ENCODE results near the gene IRF9. TPM values are rescaled to one million over a fixed set of nuclear protein-coding genes. Genes with fewer than 3 reads are reported as not detected.
A peak's percentile ranks its signal among the peaks of the same experiment; 100 is the strongest.

IRF9 gene
- total and polyA plus RNA-seq, 2 of the 13 experiments (the other 11 are each of a cell fraction or from before 2014, with no cell fraction given): 14.9 to 49.7 TPM

DNA sequence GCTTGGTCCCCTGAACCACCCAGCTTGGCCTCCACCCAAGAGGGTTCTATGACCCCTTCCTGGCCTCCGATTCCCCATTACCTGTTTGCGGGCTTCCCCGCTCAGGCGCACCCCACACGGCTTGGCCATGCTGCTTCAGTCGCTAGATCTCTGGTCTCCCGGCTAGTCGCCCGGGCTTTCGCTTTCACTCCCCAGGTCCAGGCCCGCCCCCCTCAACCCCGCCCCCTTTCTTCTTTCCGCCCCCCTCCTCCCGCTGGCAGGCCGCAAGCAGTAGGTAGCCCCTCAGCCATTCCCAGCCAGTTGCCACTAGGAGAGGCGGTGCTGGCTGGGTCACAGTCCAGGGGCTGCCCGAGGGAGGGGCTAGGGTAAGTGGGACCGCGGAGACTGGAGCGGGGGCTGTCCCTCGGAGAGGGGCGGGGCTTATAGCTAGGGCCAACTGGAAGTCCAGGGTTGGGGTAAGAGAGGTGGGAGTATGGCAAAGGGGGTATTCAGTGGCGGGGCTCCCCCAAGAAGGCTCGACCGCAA lies 14.6 kb upstream of the IRF9 start, which contains the start of gene PSME2 (continued):
- peak; percentile 63; the same call in 1 of the 2 replicates for TF ChIP-seq IKZF5 (CRISPR knock-in tag; IDR thresholded peaks at IDR 0.05)
- TF ChIP-seq, protein P1, sequence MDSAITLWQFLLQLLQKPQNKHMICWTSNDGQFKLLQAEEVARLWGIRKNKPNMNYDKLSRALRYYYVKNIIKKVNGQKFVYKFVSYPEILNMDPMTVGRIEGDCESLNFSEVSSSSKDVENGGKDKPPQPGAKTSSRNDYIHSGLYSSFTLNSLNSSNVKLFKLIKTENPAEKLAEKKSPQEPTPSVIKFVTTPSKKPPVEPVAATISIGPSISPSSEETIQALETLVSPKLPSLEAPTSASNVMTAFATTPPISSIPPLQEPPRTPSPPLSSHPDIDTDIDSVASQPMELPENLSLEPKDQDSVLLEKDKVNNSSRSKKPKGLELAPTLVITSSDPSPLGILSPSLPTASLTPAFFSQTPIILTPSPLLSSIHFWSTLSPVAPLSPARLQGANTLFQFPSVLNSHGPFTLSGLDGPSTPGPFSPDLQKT (CRISPR knock-in tag; IDR thresholded peaks at IDR 0.05; ENCODE audit: borderline replicate concordance): no peak
- TF ChIP-seq TFE3 (CRISPR knock-in tag; IDR thresholded peaks at IDR 0.05): no peak
- no peak for TF ChIP-seq ZNF766 (CRISPR knock-in tag; IDR thresholded peaks at IDR 0.05; ENCODE audit: borderline replicate concordance)
- peak; percentile 72; the same call in 1 of the 2 replicates for TF ChIP-seq HNF4G (IDR thresholded peaks at IDR 0.05; ENCODE audit: borderline replicate concordance, low read depth, low read length)
- peak; percentile 67; the same call in 1 of the 2 replicates for TF ChIP-seq HNF4G (CRISPR knock-in tag; IDR thresholded peaks at IDR 0.05; ENCODE audit: borderline replicate concordance, low read depth)
- no peak for TF ChIP-seq ZNF256 (CRISPR knock-in tag; conservative IDR thresholded peaks at IDR 0.05)
- no peak for TF ChIP-seq FOXA1 (IDR thresholded peaks at IDR 0.05)
- no peak for TF ChIP-seq FOXA1 (CRISPR knock-in tag; IDR thresholded peaks at IDR 0.05)
- TF ChIP-seq IKZF4 (CRISPR knock-in tag; IDR thresholded peaks at IDR 0.05; ENCODE audit: borderline replicate concordance, low read depth, not compliant biosample characterization): peak; percentile 87
- TF ChIP-seq, protein P2, sequence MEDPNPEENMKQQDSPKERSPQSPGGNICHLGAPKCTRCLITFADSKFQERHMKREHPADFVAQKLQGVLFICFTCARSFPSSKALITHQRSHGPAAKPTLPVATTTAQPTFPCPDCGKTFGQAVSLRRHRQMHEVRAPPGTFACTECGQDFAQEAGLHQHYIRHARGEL (CRISPR knock-in tag; IDR thresholded peaks at IDR 0.05): no peak
- no peak for TF ChIP-seq ATAD3A (CRISPR knock-in tag; IDR thresholded peaks at IDR 0.05)
- TF ChIP-seq ZBTB34 (CRISPR knock-in tag; IDR thresholded peaks at IDR 0.05): peak; percentile 61; the same call in 1 of the 2 replicates
- peak; percentile 21; the same call in 1 of the 2 replicates for TF ChIP-seq ZFP90 (CRISPR knock-in tag; IDR thresholded peaks at IDR 0.05; ENCODE audit: borderline replicate concordance)
- TF ChIP-seq GTF3A (CRISPR knock-in tag; conservative IDR thresholded peaks at IDR 0.05): no peak
- TF ChIP-seq MIER3 (CRISPR knock-in tag; IDR thresholded peaks at IDR 0.05; ENCODE audit: borderline replicate concordance): peak; percentile 52; the same call in 1 of the 2 replicates
- peak; percentile 25; the same call in 1 of the 2 replicates for TF ChIP-seq KDM3A (CRISPR knock-in tag; IDR thresholded peaks at IDR 0.05; ENCODE audit: low read depth)
- TF ChIP-seq CREM (IDR thresholded peaks at IDR 0.05): no peak; the same call in 1 of the 2 replicates
- TF ChIP-seq CREM (CRISPR knock-in tag; IDR thresholded peaks at IDR 0.05): 0 out of 2 replicates have a peak, but pooled peaks have one; percentile 34
- TF ChIP-seq ZEB1 (IDR thresholded peaks at IDR 0.05; ENCODE audit: insufficient replicate concordance, low read depth): no peak
- TF ChIP-seq ATF1 (CRISPR knock-in tag; IDR thresholded peaks at IDR 0.05): no peak
- TF ChIP-seq, protein P3, sequence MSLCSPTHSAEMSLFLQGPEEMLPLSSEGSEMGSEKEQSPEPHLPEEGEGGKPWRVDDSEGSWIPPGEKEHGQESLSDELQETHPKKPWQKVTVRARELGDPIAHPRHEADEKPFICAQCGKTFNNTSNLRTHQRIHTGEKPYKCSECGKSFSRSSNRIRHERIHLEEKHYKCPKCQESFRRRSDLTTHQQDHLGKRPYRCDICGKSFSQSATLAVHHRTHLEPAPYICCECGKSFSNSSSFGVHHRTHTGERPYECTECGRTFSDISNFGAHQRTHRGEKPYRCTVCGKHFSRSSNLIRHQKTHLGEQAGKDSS (CRISPR knock-in tag; IDR thresholded peaks at IDR 0.05; ENCODE audit: borderline replicate concordance, low read depth): peak; percentile 3; the same call in 1 of the 2 replicates
- peak; percentile 11; the same call in 1 of the 2 replicates for TF ChIP-seq MIXL1 (CRISPR knock-in tag; IDR thresholded peaks at IDR 0.05)
- no peak for TF ChIP-seq ZNF510 (CRISPR knock-in tag; IDR thresholded peaks at IDR 0.05; ENCODE audit: low read depth)
- no peak; the same call in 1 of the 2 replicates for TF ChIP-seq YEATS4 (CRISPR knock-in tag; IDR thresholded peaks at IDR 0.05; ENCODE audit: borderline replicate concordance)

All from HepG2 (cell line).